Upper lobe of left lung (tissue), 4 donors: Measurements from ENCODE around the gene ALKAL2.

Experiments used
- EP300 ChIP-seq, 4 donors: sonication (generic); formaldehyde crosslinking; IDR thresholded peaks; one replicate each; pipeline ENCODE4 v1.5.1; 2017; ENCODE audit warnings: antibody characterized with exemption in 4 of 4, control low read depth in 2 of 4
- POLR2A ChIP-seq, 4 donors: fragments of 450-650 bp; IDR thresholded peaks; one replicate each; pipeline ENCODE4 v1.5.1; 2016 to 2017; ENCODE audit warnings: antibody characterized with exemption in 4 of 4, mild to moderate bottlenecking in 2 of 4
- POLR2AphosphoS5 ChIP-seq, 2 donors: sonication (generic); formaldehyde crosslinking; IDR thresholded peaks; one replicate each; pipeline ENCODE4 v1.5.1; 2017; ENCODE audit warnings: antibody characterized with exemption in 2 of 2
- TF ChIP-seq, protein P1 (sequence below), 6 experiments: fragments of 450-650 bp in 4 of 6; fragments of 200-600 bp in 2 of 6; sonication (generic) in 2 of 6; IDR thresholded peaks; one replicate each; pipeline ENCODE4 v1.5.1; 2016 to 2019; ENCODE audit warnings: antibody characterized with exemption in 6 of 6

DNA sequence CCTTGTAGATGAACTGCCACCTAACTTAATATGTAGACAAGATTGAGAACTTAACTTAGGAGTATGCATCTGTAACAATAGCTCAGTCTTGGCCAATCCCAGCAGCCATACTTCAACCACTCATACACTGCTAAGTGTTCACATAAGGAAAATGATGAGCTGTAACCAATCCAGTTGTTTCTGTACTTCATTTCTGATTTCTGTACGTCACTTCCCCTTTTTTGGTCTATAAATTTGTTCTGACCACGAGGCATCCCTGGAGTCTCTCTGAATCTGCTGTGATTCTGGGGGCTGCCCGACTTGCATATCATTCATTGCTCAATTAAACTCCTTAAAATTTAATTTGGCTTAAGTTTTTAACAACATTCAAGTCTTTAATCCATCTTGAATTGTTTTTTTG is 30.5 kb downstream of the ALKAL2 start:
- TF ChIP-seq, protein P1, sequence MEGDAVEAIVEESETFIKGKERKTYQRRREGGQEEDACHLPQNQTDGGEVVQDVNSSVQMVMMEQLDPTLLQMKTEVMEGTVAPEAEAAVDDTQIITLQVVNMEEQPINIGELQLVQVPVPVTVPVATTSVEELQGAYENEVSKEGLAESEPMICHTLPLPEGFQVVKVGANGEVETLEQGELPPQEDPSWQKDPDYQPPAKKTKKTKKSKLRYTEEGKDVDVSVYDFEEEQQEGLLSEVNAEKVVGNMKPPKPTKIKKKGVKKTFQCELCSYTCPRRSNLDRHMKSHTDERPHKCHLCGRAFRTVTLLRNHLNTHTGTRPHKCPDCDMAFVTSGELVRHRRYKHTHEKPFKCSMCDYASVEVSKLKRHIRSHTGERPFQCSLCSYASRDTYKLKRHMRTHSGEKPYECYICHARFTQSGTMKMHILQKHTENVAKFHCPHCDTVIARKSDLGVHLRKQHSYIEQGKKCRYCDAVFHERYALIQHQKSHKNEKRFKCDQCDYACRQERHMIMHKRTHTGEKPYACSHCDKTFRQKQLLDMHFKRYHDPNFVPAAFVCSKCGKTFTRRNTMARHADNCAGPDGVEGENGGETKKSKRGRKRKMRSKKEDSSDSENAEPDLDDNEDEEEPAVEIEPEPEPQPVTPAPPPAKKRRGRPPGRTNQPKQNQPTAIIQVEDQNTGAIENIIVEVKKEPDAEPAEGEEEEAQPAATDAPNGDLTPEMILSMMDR (IDR thresholded peaks at IDR 0.05): no peak
- TF ChIP-seq POLR2A (IDR thresholded peaks at IDR 0.05) (no peak), EP300 (IDR thresholded peaks at IDR 0.05) (no peak), POLR2AphosphoS5 (IDR thresholded peaks at IDR 0.05) (no peak)
